ENCODE measurements around the gene MTA2.

MTA2 gene

GRCh38 chr11:62602141-62603071, 741 bp upstream of the MTA2 start (continued):
- no peak for TF ChIP-seq MZF1 (tag by site-specific recombination; IDR thresholded peaks at IDR 0.05; ENCODE audit: borderline replicate concordance)
- no peak for TF ChIP-seq ZNF404 (tag by site-specific recombination; IDR thresholded peaks at IDR 0.05)
- TF ChIP-seq ZNF292 (tag by site-specific recombination; IDR thresholded peaks at IDR 0.05; ENCODE audit: borderline replicate concordance, low read depth) = no peak
- peak; percentile 58 for TF ChIP-seq ZIC2 (tag by site-specific recombination; IDR thresholded peaks at IDR 0.05)
- no peak for TF ChIP-seq ZNF221 (tag by site-specific recombination; IDR thresholded peaks at IDR 0.05; ENCODE audit: borderline replicate concordance)
- peak; percentile 95 for TF ChIP-seq ZBTB8A (tag by site-specific recombination; IDR thresholded peaks at IDR 0.05)
- TF ChIP-seq TSHZ1 (tag by site-specific recombination; IDR thresholded peaks at IDR 0.05; ENCODE audit: borderline replicate concordance) = no peak
- TF ChIP-seq GLIS1 (tag by site-specific recombination; IDR thresholded peaks at IDR 0.05) = no peak
- no peak for TF ChIP-seq GLI2 (tag by site-specific recombination; IDR thresholded peaks at IDR 0.05; ENCODE audit: borderline replicate concordance, low read depth)

- peak overlapping the region; percentile 95 for H3K27ac ChIP-seq (ENCODE audit: extremely low read depth, low read depth, low read length)
- CTCF ChIA-PET = interaction anchor here (1.0 to 2.4 kb wide), 5 partner anchors 10 to 206 kb away, joined by 3 to 12 read pairs (median 5); partner anchors contain the start of genes GANAB, ROM1 and TUT1
- peaks cover 17 to 68% of the 10 kb centered on the region in 2 experiments; a peak in 2 of 3 replicates for H3K36me3 ChIP-seq (ENCODE audit: control insufficient read depth in 2 of 2, insufficient read depth in 1 of 2, low read length in 2 of 2)
- POLR2A ChIA-PET = interaction anchor here (0.6 to 4.2 kb wide), 29 partner anchors 9 to 280 kb away, joined by 3 to 140 read pairs (median 5); partner anchors contain the start of genes B3GAT3, C11orf98, CSKMT and EEF1G
- no peaks in the 10 kb centered on the region for H3K9me3 ChIP-seq (ENCODE audit: control insufficient read depth, insufficient read depth, low read depth, low read length)
- 0 out of 2 replicates have a peak, but pooled peaks have one; percentile 18 for TF ChIP-seq ZNF629 (tag by site-specific recombination; IDR thresholded peaks at IDR 0.05)
- TF ChIP-seq ZNF777 (tag by site-specific recombination; IDR thresholded peaks at IDR 0.05; ENCODE audit: borderline replicate concordance) = 0 out of 2 replicates have a peak, but pooled peaks have one; percentile 54
- TF ChIP-seq ZNF398 (tag by site-specific recombination; IDR thresholded peaks at IDR 0.05) = peak; percentile 19; the same call in 1 of the 2 replicates
- TF ChIP-seq PRDM4 (tag by site-specific recombination; IDR thresholded peaks at IDR 0.05) = no peak
- TF ChIP-seq ZBTB11 (tag by site-specific recombination; conservative IDR thresholded peaks at IDR 0.05; ENCODE audit: low read depth) = peak; percentile 79; the same call in 1 of the 2 replicates
- TF ChIP-seq CTCF (tag by site-specific recombination; IDR thresholded peaks at IDR 0.05) = no peak
- peak; percentile 47 for TF ChIP-seq ZIC2 (tag by site-specific recombination; IDR thresholded peaks at IDR 0.05)
- no peak for TF ChIP-seq ZNF146 (tag by site-specific recombination; IDR thresholded peaks at IDR 0.05)
- peak; percentile 62 for TF ChIP-seq KLF16 (tag by site-specific recombination; IDR thresholded peaks at IDR 0.05)
- TF ChIP-seq GLI4 (tag by site-specific recombination; IDR thresholded peaks at IDR 0.05) = no peak
- TF ChIP-seq ZNF335 (tag by site-specific recombination; conservative IDR thresholded peaks at IDR 0.05) = peak; percentile 40
- H3K4me3 ChIP-seq (ENCODE audit: low read depth, low read length) = peak overlapping the region; percentile 91
- H3K4me1 ChIP-seq (ENCODE audit: control insufficient read depth, insufficient read depth, low read length) = no peaks in the 10 kb centered on the region
These were observed 618 bp downstream of the MTA2 start for GRCh38 chr11:62601122-62601371.

Data from HEK293 (cell line).